A673 (cell line): ENCODE results near the gene MDFIC. TPM values are rescaled to one million over a fixed set of nuclear protein-coding genes. Genes with fewer than 3 reads are reported as not detected.

Experiments
- BruUV-seq: library from RNA; stranded (reverse); fragments of 400-500 nt; replicated peaks from 2 replicates; lab custom pipeline; 2021; lab: Mats Ljungman, UMichigan
- CTCF ChIA-PET: fragments of 300-600 bp; sonication (Branson Sonifier 250); formaldehyde crosslinking; loops from one replicate; lab custom pipeline; 2022; ENCODE audit warnings: antibody characterized with exemption; lab: Charles Lee
- POLR2A ChIA-PET: fragments of 300-600 bp; sonication (Branson Sonifier 250); formaldehyde crosslinking; loops from one replicate; lab custom pipeline; 2022; ENCODE audit warnings: antibody characterized with exemption; ENCODE audit not compliant: low non-redundant PET; lab: Charles Lee
- DNase-seq: peaks from one replicate; pipeline ENCODE4 v3.0.0-alpha.2; 2015; ENCODE audit warnings: low spot score
- H3K27ac ChIP-seq: fragments of 200-600 bp; sonication (generic); 2 replicates; pipeline ENCODE4 v1.5.1; 2016; ENCODE audit warnings: mixed run types, low read depth, mild to moderate bottlenecking, mixed read lengths, antibody characterized with exemption, low read length; ENCODE audit not compliant: poor library complexity, severe bottlenecking
- H3K27me3 ChIP-seq: fragments of 200-600 bp; sonication (generic); replicated peaks from 2 replicates; pipeline ENCODE4 v1.6.1; 2017; ENCODE audit warnings: mixed run types, low read depth, mild to moderate bottlenecking, mixed read lengths, antibody characterized with exemption, low read length; ENCODE audit not compliant: insufficient read depth, poor library complexity
- H3K36me3 ChIP-seq: fragments of 200-600 bp; sonication (generic); 2 replicates; pipeline ENCODE4 v1.6.1; 2016; ENCODE audit warnings: mixed run types, mild to moderate bottlenecking, mixed read lengths, antibody characterized with exemption, low read length; ENCODE audit not compliant: insufficient read depth, poor library complexity, severe bottlenecking
- H3K4me1 ChIP-seq: fragments of 200-600 bp; sonication (generic); 2 replicates; pipeline ENCODE4 v1.6.1; 2017; ENCODE audit warnings: mixed run types, mild to moderate bottlenecking, mixed read lengths, antibody characterized with exemption, low read length; ENCODE audit not compliant: insufficient read depth, poor library complexity, severe bottlenecking
- H3K4me3 ChIP-seq: fragments of 200-600 bp; sonication (generic); 2 replicates; pipeline ENCODE4 v1.5.1; 2016; ENCODE audit warnings: low read depth, mixed run types, mild to moderate bottlenecking, mixed read lengths, low read length; ENCODE audit not compliant: poor library complexity, severe bottlenecking
- H3K9me3 ChIP-seq: fragments of 200-600 bp; sonication (generic); 2 replicates; pipeline ENCODE4 v1.6.1; 2016; ENCODE audit warnings: mixed run types, low read depth, mild to moderate bottlenecking, mixed read lengths, antibody characterized with exemption, low read length; ENCODE audit not compliant: poor library complexity, severe bottlenecking
- CTCF ChIP-seq: fragments of 300-800, 200-600 bp; sonication (generic); conservative IDR thresholded peaks from 2 replicates; pipeline ENCODE4 v1.5.1; 2017; ENCODE audit warnings: low read depth, mild to moderate bottlenecking, antibody characterized with exemption, low read length, moderate library complexity, mixed read lengths
- EZH2 ChIP-seq: fragments of 200-600 bp; sonication (generic); IDR thresholded peaks from 2 replicates; pipeline ENCODE4 v1.6.1; 2017; ENCODE audit warnings: borderline replicate concordance, low read depth, mild to moderate bottlenecking, mixed read lengths, antibody characterized with exemption, low read length; ENCODE audit not compliant: poor library complexity, severe bottlenecking
- intact Hi-C: fragments of 100-400 bp; cut with micrococcal nuclease; formaldehyde crosslinking; loops from one replicate; pipeline ENCODE4 v1.10.0; 2022; ENCODE audit not compliant: unreplicated experiment
- total RNA-seq: library from RNA; stranded (reverse); gene quantifications from 2 replicates; pipeline ENCODE4 v1.2.3, GENCODE V29; 2021

MDFIC gene
- total RNA-seq, 1 experiment from 2014 or later = 32.6 TPM

GRCh38 chr7:115068220-115068619, 146.3 kb downstream of the MDFIC start:
- DNase-seq = no peak
- Histone ChIP-seq H3K9me3 (no peaks in the 10 kb centered on the region), H3K36me3 (no peaks in the 10 kb centered on the region), H3K4me3 (no peak overlapping the region), H3K4me1 (no peaks in the 10 kb centered on the region), H3K27me3 (no peaks in the 10 kb centered on the region), H3K27ac (no peak overlapping the region)
- POLR2A ChIA-PET = no interaction called here
- no TSS peak for BruUV-seq
- TF ChIP-seq EZH2 (no peak), CTCF (no peak)
- CTCF ChIA-PET = no interaction called here
- intact Hi-C loops = no loop called here
